Nucleus accumbens (tissue), 56 donors: ENCODE data around the gene TRAPPC1.

Source experiments
- DNase-seq, 56 donors: peaks; one replicate each; lab custom pipeline; 2025; lab: John Stamatoyannopoulos, UW

The TRAPPC1 gene

DNA sequence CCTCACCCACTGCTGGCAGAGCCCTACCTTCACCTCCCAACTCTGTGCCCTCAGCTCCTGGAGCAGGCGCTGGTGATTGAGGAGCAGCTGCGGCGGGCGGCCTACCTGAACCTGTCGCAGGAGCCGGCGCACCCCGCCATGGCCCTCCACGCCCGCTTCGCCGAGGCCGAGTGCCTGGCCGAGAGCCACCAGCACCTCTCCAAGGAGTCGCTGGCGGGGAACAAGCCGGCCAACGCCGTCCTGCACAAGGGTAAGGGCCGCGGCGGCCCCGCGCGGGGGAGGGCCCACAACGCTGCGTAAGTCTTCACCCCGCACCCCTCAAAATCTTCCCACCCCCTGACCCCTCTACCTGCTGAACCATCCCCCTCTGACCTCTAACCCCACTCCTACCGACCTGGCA lies 22.7 kb downstream of the TRAPPC1 start:
- DNase-seq: no peak

GRCh38 chr17:7903154-7904103 lies 28.3 kb downstream of the TRAPPC1 start:
- DNase-seq: no peak

DNA sequence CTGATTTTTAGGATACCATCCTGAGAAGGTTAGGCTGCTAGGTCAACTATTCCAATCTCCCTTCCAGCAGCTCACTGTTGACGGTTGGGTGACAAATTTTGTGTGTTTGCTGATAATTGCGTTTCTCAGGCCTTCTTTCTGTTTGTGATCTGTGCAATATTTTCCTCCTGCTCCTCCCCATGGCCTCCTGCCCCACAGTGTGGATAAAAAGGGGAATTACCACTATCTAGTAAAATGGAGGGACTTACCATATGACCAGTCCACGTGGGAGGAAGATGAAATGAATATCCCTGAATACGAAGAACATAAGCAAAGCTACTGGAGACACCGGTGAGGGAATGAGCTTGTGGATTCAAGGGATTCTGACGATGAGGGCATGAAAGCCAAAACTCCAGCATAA lies 34.0 kb downstream of the TRAPPC1 start:
- DNase-seq: peak in 15 of 56 donors; percentile 4 to 50 (median 16)

DNA sequence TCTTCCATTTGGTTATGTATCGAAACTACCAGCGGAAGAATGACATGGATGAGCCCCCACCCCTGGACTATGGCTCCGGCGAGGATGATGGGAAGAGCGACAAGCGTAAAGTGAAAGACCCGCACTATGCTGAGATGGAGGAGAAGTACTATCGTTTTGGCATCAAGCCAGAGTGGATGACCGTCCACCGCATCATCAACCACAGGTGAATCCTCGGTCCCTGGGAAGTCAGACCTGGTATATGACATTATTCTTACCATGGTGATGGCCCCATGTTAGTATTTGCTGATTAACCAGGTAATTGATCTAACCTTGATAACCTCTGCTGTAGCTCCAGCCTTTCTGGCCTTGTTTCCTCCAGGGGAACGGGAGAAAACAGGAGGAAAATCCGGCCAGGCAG lies 34.7 kb downstream of the TRAPPC1 start:
- no peak for DNase-seq

GRCh38 chr17:7894866-7895265 lies 36.9 kb downstream of the TRAPPC1 start:
- DNase-seq: peak in 8 of 56 donors; percentile 16 to 49 (median 38)

DNA sequence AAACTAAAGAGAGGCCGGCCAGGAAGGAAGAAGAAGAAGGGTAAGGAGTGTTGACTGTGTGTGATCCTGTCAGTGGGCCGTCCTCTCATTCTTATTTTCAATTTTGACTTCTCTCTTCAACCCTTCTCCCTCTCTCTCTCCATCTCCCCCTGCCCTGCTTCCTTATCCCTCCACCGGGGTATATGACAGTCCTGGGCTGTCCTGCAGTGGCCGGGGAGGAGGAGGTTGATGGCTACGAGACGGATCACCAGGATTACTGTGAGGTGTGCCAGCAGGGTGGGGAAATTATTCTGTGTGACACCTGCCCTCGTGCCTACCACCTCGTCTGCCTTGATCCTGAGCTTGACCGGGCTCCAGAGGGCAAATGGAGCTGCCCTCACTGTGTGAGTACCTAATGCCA lies 37.5 kb downstream of the TRAPPC1 start:
- no peak for DNase-seq

GRCh38 chr17:7893187-7893880 lies 38.4 kb downstream of the TRAPPC1 start:
- no peak for DNase-seq

DNA sequence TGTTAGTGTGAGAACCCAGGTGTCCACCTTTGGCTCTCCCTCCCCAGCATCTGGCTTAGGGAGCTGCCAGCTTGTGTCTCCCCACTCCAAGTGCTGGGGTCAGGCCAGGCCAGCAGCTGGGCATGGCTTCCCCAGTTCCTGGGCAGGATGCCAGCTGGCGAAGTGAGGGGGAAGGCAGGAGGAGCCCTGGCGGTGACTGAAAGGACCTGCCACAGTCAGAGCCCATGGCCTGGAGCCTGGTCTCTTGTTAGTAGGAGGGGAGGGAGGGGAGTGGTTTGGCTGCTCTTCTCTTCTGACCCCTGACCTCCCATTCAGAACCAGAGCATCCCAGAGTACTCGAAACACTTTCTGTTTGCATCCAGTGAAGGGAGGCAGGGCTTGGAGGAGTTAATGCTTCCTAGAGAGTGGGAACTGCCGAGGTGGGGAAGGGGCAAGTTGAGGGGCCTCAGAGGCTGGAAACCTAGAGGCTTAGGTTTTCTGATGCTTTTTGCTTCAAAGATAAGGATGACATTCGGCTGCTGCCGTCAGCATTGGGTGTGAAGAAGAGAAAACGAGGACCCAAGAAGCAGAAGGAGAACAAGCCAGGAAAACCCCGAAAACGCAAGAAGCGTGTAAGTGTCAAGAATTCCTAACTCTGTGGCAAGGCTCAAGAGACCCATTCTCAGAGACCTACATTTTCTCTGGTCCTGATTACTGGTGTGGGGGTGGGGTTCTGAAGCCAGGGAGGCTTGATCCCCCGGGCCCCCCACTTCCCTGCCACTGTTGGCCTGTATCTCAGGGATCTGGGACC lies 42.4 kb downstream of the TRAPPC1 start:
- DNase-seq: peak; percentile 50 to 99 (median 93)

DNA sequence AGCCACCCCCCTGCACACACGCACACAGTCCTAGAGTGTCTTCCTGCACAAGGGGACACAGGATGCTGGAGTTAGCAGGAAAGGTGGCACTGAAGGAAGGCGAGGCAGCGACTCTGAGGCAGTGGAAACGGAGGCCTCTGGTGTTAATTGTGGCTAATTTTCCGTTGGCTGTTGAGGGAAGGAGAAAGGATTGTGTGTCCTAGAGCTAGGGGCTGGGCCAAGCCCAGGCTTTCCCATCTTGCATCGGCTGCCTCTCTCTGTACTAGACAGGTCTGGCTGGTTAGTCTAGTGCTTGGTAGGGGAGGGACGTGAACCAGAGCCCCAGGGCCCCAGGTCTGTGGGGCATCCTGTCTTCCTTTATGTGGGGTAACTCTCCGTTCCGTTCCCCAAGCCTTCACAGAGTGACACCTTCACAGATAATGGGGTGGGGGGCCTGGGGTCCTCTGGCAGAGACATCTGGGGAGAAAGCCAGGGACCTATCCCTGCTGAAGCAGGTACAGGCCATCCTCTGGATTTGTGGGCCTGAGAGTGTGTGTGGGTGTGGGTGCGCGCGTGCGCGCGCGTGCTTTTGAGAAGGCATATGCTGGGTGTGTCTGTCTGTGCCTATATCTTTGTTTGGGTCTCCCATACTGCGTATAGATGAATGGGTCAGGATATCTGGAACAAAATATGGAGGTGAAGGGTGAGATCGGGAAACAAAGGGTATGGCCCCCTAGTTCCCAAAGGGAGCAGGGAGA lies 43.4 kb downstream of the TRAPPC1 start, which contains the start of gene CHD3:
Gene CHD3 (plus strand): TSS at position 606 of the 737 bp plus-strand sequence. CDS start 212 bp downstream, outside the sequence.
- peak in 8 of 56 donors; percentile 9 to 40 (median 22) for DNase-seq

GRCh38 chr17:7887482-7888183 lies 44.1 kb downstream of the TRAPPC1 start:
- DNase-seq: peak in 55 of 56 donors; percentile 34 to 93 (median 80)

DNA sequence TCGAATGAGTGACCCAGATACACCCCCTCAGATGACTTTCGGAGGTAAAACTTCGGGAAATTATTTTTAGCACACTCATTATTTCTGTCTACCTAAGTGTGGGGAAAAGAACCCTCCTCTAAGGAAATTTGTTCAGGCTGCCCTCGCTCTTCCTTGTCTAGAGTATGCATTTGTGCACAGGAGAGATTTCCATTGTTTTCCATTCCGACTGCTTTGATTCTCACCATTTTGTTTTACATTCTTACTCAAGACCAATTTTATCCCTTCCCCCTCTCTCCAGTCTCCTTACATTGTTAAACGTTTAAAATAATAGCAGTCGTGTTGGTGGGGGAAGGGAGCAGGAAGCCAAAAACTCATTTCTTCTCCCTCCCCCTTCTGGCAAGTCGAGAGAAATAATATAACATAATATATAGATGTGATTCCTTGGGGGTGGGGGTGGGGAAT lies 44.7 kb downstream of the TRAPPC1 start:
- DNase-seq: no peak

DNA sequence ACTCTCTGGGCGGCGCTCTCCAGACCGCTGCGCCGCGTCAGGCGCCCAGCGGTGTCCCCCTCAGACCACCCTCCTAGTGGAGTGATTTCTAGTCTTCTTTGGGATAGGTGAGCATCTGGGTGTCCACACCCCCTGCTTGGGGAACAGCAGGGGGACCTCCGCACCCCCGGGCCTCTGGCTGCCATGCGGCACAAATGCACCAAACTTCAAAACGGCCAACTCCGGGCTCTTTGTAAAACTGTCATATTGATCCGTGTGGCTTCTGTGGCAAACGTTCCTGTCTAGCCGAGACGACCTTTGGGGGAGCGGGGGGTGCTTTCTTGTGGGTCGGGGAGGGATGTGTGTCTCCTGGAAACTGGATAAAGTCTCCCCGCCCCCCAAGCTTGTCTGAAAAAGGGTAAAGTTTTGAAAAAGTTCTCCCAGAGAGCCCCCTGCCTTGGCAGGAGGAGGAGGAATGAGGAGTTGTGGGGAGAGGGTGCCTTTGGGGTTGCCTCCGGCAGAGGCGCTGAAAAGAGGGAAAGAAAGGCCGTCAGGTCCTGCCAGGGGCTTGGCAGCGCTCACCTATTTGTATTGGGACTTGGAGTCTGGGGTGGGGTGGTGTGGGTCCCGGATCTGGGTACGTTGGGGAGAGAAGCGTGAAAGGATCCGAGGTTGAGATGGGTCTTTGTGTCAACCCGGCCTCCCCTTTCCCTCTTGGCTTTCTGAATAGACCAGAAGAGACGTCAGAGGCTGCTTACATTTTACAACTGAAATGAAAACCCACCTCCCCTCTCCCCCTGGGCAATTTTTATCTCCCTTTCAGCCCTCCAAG lies 45.3 kb downstream of the TRAPPC1 start:
- DNase-seq: peak in 4 of 56 donors; percentile 14 to 45 (median 24)

GRCh38 chr17:7885367-7886226 lies 46.1 kb downstream of the TRAPPC1 start:
- peak in 11 of 56 donors; percentile 4 to 55 (median 24) for DNase-seq

DNA sequence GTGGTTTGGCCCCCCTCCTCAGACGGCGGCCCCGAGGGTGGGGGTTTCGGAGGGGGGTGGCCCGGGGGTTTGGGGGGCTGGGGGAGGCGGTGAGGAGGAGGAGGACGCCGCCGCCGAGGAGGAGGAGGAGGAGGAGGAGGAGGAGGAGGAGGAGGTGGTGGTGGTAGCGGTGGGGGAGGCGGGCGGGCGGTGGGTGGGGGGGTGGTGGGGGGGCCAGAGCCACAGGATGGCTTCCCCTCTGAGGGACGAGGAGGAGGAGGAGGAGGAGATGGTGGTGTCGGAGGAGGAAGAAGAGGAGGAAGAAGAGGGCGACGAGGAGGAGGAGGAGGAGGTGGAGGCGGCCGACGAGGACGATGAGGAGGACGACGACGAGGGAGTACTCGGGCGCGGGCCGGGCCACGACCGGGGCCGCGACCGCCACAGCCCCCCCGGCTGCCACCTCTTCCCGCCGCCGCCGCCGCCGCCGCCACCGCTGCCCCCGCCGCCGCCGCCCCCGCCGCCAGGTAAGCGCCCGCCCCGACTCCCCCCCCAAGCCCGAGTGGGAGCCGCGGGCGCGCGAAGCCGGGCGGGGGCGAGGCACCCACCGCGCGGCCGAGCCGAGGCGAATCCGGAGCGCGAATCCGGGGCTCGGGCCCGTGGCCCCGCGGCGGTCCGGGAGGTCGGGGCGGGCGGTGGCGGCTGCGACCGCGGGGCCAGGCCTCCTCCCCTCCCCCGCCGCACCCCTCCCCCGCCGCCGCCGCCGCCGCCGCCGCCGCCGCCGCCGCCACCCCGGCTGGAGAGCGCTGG lies 47.0 kb downstream of the TRAPPC1 start:
- DNase-seq: peak in 1 of 56 donors; percentile 44

DNA sequence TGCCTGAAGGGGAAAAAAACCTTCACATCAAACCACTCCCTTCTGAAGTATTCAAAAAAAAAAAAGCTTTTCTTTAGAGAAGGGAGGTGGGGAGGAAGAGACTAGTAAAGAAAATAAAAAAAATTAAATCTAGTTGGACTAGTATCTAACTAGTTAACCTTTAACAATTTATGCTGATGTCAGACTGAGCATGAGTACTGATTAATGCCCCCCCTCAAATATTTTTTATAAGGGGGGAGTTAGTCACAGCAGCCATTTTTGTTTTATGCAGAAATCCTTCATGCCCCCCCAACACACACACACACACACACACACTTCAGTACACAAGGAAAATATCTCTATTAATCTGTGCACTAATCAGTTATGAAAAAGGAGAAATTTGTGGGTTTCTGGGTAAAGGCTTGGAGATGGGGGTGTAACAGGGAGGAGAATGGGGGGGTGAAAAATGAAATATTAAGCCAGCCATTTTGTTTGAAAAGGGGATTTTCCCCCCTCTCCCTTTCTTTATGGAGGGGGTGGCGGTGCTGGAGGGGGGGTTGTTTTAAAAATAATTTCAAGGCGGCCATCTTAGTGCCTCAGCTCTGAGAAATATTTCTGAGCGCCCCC lies 47.9 kb downstream of the TRAPPC1 start:
- no peak for DNase-seq

- no peak for DNase-seq
Observed at GRCh38 chr17:7882629-7883028, 49.1 kb downstream of the TRAPPC1 start.
